Stimulated activated CD4-positive, alpha-beta T cell treated with anti-CD3 and anti-CD28 coated beads, Interleukin-15, amount 100 ng/mL, for 1 hour (primary cell): ENCODE measurements around the gene TBXAS1.

Source experiments
- DNase-seq, 2 donors: peaks; one replicate each; pipeline ENCODE4 v3.0.0-alpha.2; 2020; ENCODE audit warnings: low read depth in 1 of 2, low spot score in 1 of 2

The TBXAS1 gene

GRCh38 chr7:140018125-140019043 lies 189.3 kb downstream of the TBXAS1 start:
- DNase-seq: no peak

- DNase-seq: no peak
Observed at GRCh38 chr7:140019172-140019571, 190.1 kb downstream of the TBXAS1 start.

- DNase-seq: no peak
Observed at GRCh38 chr7:140019606-140020005, 190.5 kb downstream of the TBXAS1 start.

GRCh38 chr7:140021603-140022002 lies 192.5 kb downstream of the TBXAS1 start:
- DNase-seq: no peak

- DNase-seq: no peak
Observed at GRCh38 chr7:140022582-140023211, 193.6 kb downstream of the TBXAS1 start.

GRCh38 chr7:140023728-140024127 lies 194.7 kb downstream of the TBXAS1 start:
- no peak for DNase-seq

GRCh38 chr7:140024585-140024984 lies 195.5 kb downstream of the TBXAS1 start:
- no peak for DNase-seq

GRCh38 chr7:140025241-140025640 lies 196.2 kb downstream of the TBXAS1 start:
- no peak for DNase-seq

GRCh38 chr7:140025814-140026433 lies 196.9 kb downstream of the TBXAS1 start:
- DNase-seq: no peak

GRCh38 chr7:140026935-140027334 lies 197.9 kb downstream of the TBXAS1 start:
- DNase-seq: no peak

GRCh38 chr7:140027858-140028257 lies 198.8 kb downstream of the TBXAS1 start:
- DNase-seq: no peak

GRCh38 chr7:140028311-140028710 lies 199.2 kb downstream of the TBXAS1 start:
- DNase-seq: no peak

- DNase-seq: no peak
Observed at GRCh38 chr7:140029072-140029471, 200.0 kb downstream of the TBXAS1 start.

- no peak for DNase-seq
Observed at GRCh38 chr7:140031364-140031763, 202.3 kb downstream of the TBXAS1 start.

- DNase-seq: no peak
Observed at GRCh38 chr7:140033036-140033435, 204.0 kb downstream of the TBXAS1 start.

- no peak for DNase-seq
Observed at GRCh38 chr7:140033779-140034363, 204.8 kb downstream of the TBXAS1 start.

- DNase-seq: no peak
Observed at GRCh38 chr7:140034421-140034820, 205.4 kb downstream of the TBXAS1 start.

- DNase-seq: no peak
Observed at GRCh38 chr7:140035400-140036223, 206.5 kb downstream of the TBXAS1 start.

GRCh38 chr7:140036224-140036962 lies 207.3 kb downstream of the TBXAS1 start:
- no peak for DNase-seq

GRCh38 chr7:140039066-140039465 lies 210.0 kb downstream of the TBXAS1 start:
- no peak for DNase-seq
